GM12865 (cell line): ENCODE data around the gene EEF1A1.
"Not testable (repeated sequence)": the region's sequence is repeated elsewhere in the genome, so short reads cannot be mapped to it uniquely, and the experiment has no call there.

Experiments used
- DNase-seq: peaks from one replicate; pipeline ENCODE4 v3.0.0; 2010; ENCODE audit warnings: low read depth
- H3K4me3 ChIP-seq: 2 replicates; pipeline ENCODE4 v1.5.1; 2011; ENCODE audit warnings: mild to moderate bottlenecking, low read depth, low read length, control low read depth
- TF ChIP-seq, protein P1 (sequence below): IDR thresholded peaks from 2 replicates; pipeline ENCODE4 v1.5.1; 2011; ENCODE audit warnings: low read length, control low read depth, low read depth, inconsistent platforms; ENCODE audit not compliant: insufficient read depth; ENCODE audit errors: missing control alignments

Gene EEF1A1

DNA sequence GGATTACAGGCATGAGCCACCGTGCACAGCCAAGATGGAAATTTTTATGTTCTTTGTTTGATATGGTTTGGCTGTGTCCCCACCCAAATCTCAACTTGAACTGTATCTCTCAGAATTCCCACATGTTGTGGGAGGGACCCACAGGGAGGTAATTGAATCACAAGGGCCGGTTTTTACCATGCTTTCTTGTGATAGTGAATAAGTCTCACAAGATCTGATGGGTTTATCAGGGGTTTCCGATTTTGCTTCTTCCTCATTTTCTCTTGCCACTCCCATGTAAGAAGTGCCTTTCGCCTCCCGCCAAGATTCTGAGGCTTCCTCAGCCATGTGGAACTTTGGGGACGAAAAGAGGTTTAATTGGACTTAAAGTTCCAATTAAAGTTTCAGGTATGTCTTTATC lies 14.6 kb downstream of the EEF1A1 start:
- H3K4me3 ChIP-seq = no peak overlapping the region
- no peak for DNase-seq
- TF ChIP-seq, protein P1, sequence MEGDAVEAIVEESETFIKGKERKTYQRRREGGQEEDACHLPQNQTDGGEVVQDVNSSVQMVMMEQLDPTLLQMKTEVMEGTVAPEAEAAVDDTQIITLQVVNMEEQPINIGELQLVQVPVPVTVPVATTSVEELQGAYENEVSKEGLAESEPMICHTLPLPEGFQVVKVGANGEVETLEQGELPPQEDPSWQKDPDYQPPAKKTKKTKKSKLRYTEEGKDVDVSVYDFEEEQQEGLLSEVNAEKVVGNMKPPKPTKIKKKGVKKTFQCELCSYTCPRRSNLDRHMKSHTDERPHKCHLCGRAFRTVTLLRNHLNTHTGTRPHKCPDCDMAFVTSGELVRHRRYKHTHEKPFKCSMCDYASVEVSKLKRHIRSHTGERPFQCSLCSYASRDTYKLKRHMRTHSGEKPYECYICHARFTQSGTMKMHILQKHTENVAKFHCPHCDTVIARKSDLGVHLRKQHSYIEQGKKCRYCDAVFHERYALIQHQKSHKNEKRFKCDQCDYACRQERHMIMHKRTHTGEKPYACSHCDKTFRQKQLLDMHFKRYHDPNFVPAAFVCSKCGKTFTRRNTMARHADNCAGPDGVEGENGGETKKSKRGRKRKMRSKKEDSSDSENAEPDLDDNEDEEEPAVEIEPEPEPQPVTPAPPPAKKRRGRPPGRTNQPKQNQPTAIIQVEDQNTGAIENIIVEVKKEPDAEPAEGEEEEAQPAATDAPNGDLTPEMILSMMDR = no peak

GRCh38 chr6:73505705-73506104 lies 15.1 kb downstream of the EEF1A1 start:
- DNase-seq, H3K4me3 ChIP-seq: not testable (repeated sequence)

- DNase-seq = no peak
- H3K4me3 ChIP-seq = no peak overlapping the region
- TF ChIP-seq, protein P1 = no peak
Observed at GRCh38 chr6:73505142-73505541, 15.7 kb downstream of the EEF1A1 start.

DNA sequence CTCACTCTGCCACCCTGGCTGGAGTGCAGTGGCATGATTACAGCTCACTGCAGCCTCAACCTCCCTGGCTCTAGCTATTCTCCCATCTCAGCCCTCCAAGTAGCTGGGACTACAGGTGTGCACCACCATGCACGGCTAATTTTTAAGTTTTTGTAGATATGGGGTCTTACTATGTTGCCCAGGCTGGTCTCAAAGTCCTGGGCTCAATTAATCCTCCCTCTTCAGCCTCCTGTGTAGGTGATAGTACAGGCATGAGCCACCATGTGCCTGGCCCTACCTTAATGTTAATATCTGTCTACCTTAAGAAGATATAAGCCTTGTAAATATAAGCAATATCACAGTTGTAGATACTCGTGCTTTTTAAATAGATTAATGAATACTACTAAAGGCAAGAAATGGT lies 16.7 kb downstream of the EEF1A1 start:
- no peak for DNase-seq
- TF ChIP-seq, protein P1 = no peak
- H3K4me3 ChIP-seq = no peak overlapping the region

DNA sequence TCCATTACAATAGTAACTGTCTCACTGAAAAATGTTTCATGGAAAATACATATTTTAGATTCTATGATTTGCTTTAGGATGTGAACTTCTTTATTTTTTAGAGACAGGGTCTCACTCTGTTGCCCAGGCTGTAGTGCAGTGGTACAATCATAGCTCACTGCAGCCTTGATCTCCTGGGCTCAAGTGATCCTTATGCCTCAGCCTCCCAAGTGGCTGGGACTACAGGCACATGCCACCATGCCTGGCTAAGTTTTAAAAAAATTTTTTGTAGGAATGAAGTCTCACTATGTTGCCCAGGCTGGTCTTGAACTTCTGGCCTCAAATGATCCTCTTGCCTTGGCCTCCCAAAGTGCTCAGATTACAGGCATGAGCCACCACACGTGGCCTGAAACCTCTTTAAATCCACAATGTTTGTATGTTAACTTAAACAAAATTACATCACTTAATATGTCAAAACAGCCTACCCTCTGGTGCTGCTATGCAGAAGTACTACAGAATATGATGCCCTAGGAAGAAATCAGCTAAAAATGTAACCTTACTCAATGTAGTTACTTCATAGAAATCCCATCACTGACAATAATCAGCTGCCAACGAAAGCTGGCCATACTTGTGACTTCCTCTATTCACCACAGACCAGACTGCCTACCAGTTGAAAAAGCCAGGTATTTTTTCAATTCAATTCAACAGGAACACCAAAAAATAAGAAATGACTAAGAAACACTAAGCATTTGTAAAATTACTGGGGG lies 17.6 kb downstream of the EEF1A1 start:
- DNase-seq = no peak
- no peak overlapping the region for H3K4me3 ChIP-seq
- TF ChIP-seq, protein P1 = no peak

DNA sequence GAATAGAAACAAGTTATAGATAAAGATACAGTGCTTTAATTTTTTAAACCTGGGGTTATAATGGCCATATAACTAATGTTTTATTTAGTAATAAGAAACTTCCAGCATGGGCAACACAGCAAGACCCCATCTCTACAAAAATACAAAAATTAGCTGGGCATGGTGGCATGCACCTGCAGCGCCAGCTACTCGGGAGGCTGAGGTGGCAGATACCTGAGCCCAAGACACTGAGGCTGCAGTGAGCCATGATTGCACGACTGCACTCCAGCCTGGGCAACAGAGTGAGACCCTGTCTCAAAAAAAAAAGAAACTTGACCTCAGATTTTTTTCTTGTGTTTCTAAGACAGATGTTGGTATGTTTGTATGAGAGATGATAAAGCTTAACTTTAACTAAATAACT lies 22.9 kb downstream of the EEF1A1 start:
- TF ChIP-seq, protein P1 = no peak
- no peak overlapping the region for H3K4me3 ChIP-seq
- no peak for DNase-seq

- H3K4me3 ChIP-seq = no peak overlapping the region
- TF ChIP-seq, protein P1 = no peak
- no peak for DNase-seq
Observed at GRCh38 chr6:73491377-73491776, 29.5 kb downstream of the EEF1A1 start.
